Posterior cingulate gyrus (tissue), 11 donors: ENCODE measurements around the gene CHDH.

Experiments used
- DNase-seq, 10 donors: peaks; one replicate each; pipeline versions ENCODE4 v3.0.0 to v3.0.0-alpha.2; 2020 to 2021; ENCODE audit warnings: mixed read lengths in 3 of 10
- intact Hi-C: fragments of 100-400 bp; cut with DNase I; formaldehyde crosslinking; loops from one replicate; pipeline ENCODE4 v1.15.1; 2023

CHDH gene

GRCh38 chr3:53829605-53830004 is 16.6 kb downstream of the CHDH start:
- peak in 1 of 10 donors; percentile 9 for DNase-seq
- intact Hi-C loops = no loop called here

GRCh38 chr3:53828581-53828980 is 17.6 kb downstream of the CHDH start:
- intact Hi-C loops = no loop called here
- no peak for DNase-seq

GRCh38 chr3:53826048-53826447 is 20.2 kb downstream of the CHDH start:
- no peak for DNase-seq
- intact Hi-C loops = no loop called here

GRCh38 chr3:53824795-53825194 is 21.4 kb downstream of the CHDH start:
- peak in 1 of 10 donors; percentile 34 for DNase-seq
- intact Hi-C loops = no loop called here

GRCh38 chr3:53823956-53824657 is 22.1 kb downstream of the CHDH start:
- DNase-seq = peak in 1 of 10 donors; percentile 62
- intact Hi-C loops = no loop called here

GRCh38 chr3:53823026-53823955 is 22.9 kb downstream of the CHDH start:
- intact Hi-C loops = no loop called here
- DNase-seq = peak in 5 of 10 donors; percentile 8 to 80 (median 58)

- DNase-seq = peak in 5 of 10 donors; percentile 5 to 76 (median 55)
- intact Hi-C loops = no loop called here
Measured at GRCh38 chr3:53822331-53822741, 23.9 kb downstream of the CHDH start.

- intact Hi-C loops = no loop called here
- DNase-seq = peak in 4 of 10 donors; percentile 6 to 74 (median 54)
Measured at GRCh38 chr3:53821631-53822121, 24.5 kb downstream of the CHDH start.

- intact Hi-C loops = no loop called here
- DNase-seq = peak in 4 of 10 donors; percentile 7 to 76 (median 60)
Measured at GRCh38 chr3:53820756-53821580, 25.3 kb downstream of the CHDH start.

GRCh38 chr3:53820084-53820483 is 26.1 kb downstream of the CHDH start:
- intact Hi-C loops = no loop called here
- DNase-seq = peak in 3 of 10 donors; percentile 3 to 70 (median 59)

- peak in 4 of 10 donors; percentile 5 to 66 (median 42) for DNase-seq
- intact Hi-C loops = no loop called here
Measured at GRCh38 chr3:53819163-53819868, 26.9 kb downstream of the CHDH start.

GRCh38 chr3:53818221-53819162 is 27.7 kb downstream of the CHDH start:
- intact Hi-C loops = no loop called here
- DNase-seq = peak in 2 of 10 donors; percentile 39 to 63

- intact Hi-C loops = no loop called here
- DNase-seq = peak in 2 of 10 donors; percentile 79 to 83
Measured at GRCh38 chr3:53817809-53818208, 28.4 kb downstream of the CHDH start.

GRCh38 chr3:53817211-53817610 is 29.0 kb downstream of the CHDH start:
- intact Hi-C loops = no loop called here

GRCh38 chr3:53816425-53816824 is 29.8 kb downstream of the CHDH start:
- intact Hi-C loops = no loop called here
- DNase-seq = peak in 2 of 10 donors; percentile 16 to 68

More at GRCh38 chr3:53817211-53817610, 29.0 kb downstream of the CHDH start:
- DNase-seq = peak in 3 of 10 donors; percentile 6 to 56 (median 51)

- intact Hi-C loops = no loop called here
- peak in 2 of 10 donors; percentile 26 to 44 for DNase-seq
Measured at GRCh38 chr3:53815651-53816050, 30.6 kb downstream of the CHDH start.

- peak in 1 of 10 donors; percentile 55 for DNase-seq
- intact Hi-C loops = no loop called here
Measured at GRCh38 chr3:53815067-53815466, 31.2 kb downstream of the CHDH start.

- intact Hi-C loops = no loop called here
Measured at GRCh38 chr3:53813876-53814275, 32.3 kb downstream of the CHDH start.

More at GRCh38 chr3:53813876-53814275, 32.3 kb downstream of the CHDH start:
- DNase-seq = peak in 2 of 10 donors; percentile 51 to 56
